ENCODE results near the gene IGFL3.

Gene IGFL3

GRCh38 chr19:46133777-46134241, 9.3 kb upstream of the IGFL3 start:
- TF ChIP-seq TAF1 (IDR thresholded peaks at IDR 0.05; ENCODE audit: borderline replicate concordance, insufficient read depth, low read length) (no peak), FOXP2 (optimal IDR thresholded peaks at IDR 0.05; ENCODE audit: borderline replicate concordance, extremely low read depth, extremely low read length, insufficient read depth) (no peak), POLR2AphosphoS5 (IDR thresholded peaks at IDR 0.05; ENCODE audit: low read depth, low read length) (no peak), SIN3A (IDR thresholded peaks at IDR 0.05; ENCODE audit: borderline replicate concordance, insufficient read depth, low read length) (no peak), REST (IDR thresholded peaks at IDR 0.05; ENCODE audit: insufficient read depth in 1 of 2, low read depth in 2 of 2, low read length in 2 of 2) (no peak)

GRCh38 chr19:46133101-46133627, 8.7 kb upstream of the IGFL3 start:
- TF ChIP-seq TAF1 (IDR thresholded peaks at IDR 0.05; ENCODE audit: borderline replicate concordance, insufficient read depth, low read length) (no peak), REST (IDR thresholded peaks at IDR 0.05; ENCODE audit: insufficient read depth in 1 of 2, low read depth in 2 of 2, low read length in 2 of 2) (no peak), FOXP2 (optimal IDR thresholded peaks at IDR 0.05; ENCODE audit: borderline replicate concordance, extremely low read depth, extremely low read length, insufficient read depth) (no peak), SIN3A (IDR thresholded peaks at IDR 0.05; ENCODE audit: borderline replicate concordance, insufficient read depth, low read length) (no peak), POLR2AphosphoS5 (IDR thresholded peaks at IDR 0.05; ENCODE audit: low read depth, low read length) (no peak)

- TF ChIP-seq FOXP2 (optimal IDR thresholded peaks at IDR 0.05; ENCODE audit: borderline replicate concordance, extremely low read depth, extremely low read length, insufficient read depth): no peak
- TF ChIP-seq TAF1 (IDR thresholded peaks at IDR 0.05; ENCODE audit: borderline replicate concordance, insufficient read depth, low read length): no peak
Measured at GRCh38 chr19:46132508-46133100, 8.1 kb upstream of the IGFL3 start.

- TF ChIP-seq POLR2AphosphoS5 (IDR thresholded peaks at IDR 0.05; ENCODE audit: low read depth, low read length) (no peak), REST (IDR thresholded peaks at IDR 0.05; ENCODE audit: insufficient read depth in 1 of 2, low read depth in 2 of 2, low read length in 2 of 2) (no peak), TAF1 (IDR thresholded peaks at IDR 0.05; ENCODE audit: borderline replicate concordance, insufficient read depth, low read length) (no peak), FOXP2 (optimal IDR thresholded peaks at IDR 0.05; ENCODE audit: borderline replicate concordance, extremely low read depth, extremely low read length, insufficient read depth) (no peak), SIN3A (IDR thresholded peaks at IDR 0.05; ENCODE audit: borderline replicate concordance, insufficient read depth, low read length) (no peak)
Measured at GRCh38 chr19:46131485-46132143, 7.1 kb upstream of the IGFL3 start.

GRCh38 chr19:46126086-46126580, 1.6 kb upstream of the IGFL3 start:
- TF ChIP-seq SIN3A (IDR thresholded peaks at IDR 0.05; ENCODE audit: borderline replicate concordance, insufficient read depth, low read length): no peak

- no peak for TF ChIP-seq TAF1 (IDR thresholded peaks at IDR 0.05; ENCODE audit: borderline replicate concordance, insufficient read depth, low read length)
- TF ChIP-seq REST (IDR thresholded peaks at IDR 0.05; ENCODE audit: insufficient read depth in 1 of 2, low read depth in 2 of 2, low read length in 2 of 2): no peak
- no peak for TF ChIP-seq FOXP2 (optimal IDR thresholded peaks at IDR 0.05; ENCODE audit: borderline replicate concordance, extremely low read depth, extremely low read length, insufficient read depth)
- no peak for TF ChIP-seq SIN3A (IDR thresholded peaks at IDR 0.05; ENCODE audit: borderline replicate concordance, insufficient read depth, low read length)
- no peak for TF ChIP-seq POLR2AphosphoS5 (IDR thresholded peaks at IDR 0.05; ENCODE audit: low read depth, low read length)
Measured at GRCh38 chr19:46125447-46125846, 959 bp upstream of the IGFL3 start.
